DOHH2 (cell line): ENCODE measurements around the gene HK1.

Experiments used
- H3F3A ChIP-seq: fragments of 200-600 bp; sonication (generic), shearing (Covaris generic); 2 replicates; pipeline ENCODE4 v1.6.0; 2016; ENCODE audit warnings: antibody characterized with exemption, mild to moderate bottlenecking; ENCODE audit not compliant: control insufficient read depth, insufficient read depth
- H3K27ac ChIP-seq: fragments of 200-600 bp; sonication (generic); 2 replicates; pipeline ENCODE4 v1.5.1; 2014; ENCODE audit warnings: low read depth, mild to moderate bottlenecking, low read length, moderate library complexity
- H3K27me3 ChIP-seq: fragments of 200-600 bp; sonication (generic); 2 replicates; pipeline ENCODE4 v1.6.1; 2014; ENCODE audit warnings: mild to moderate bottlenecking, low read length, mixed read lengths; ENCODE audit not compliant: control insufficient read depth
- H3K36me3 ChIP-seq: fragments of 200-600 bp; sonication (generic); 2 replicates; pipeline ENCODE4 v1.6.1; 2014; ENCODE audit warnings: mild to moderate bottlenecking, low read length, moderate library complexity, mixed read lengths; ENCODE audit not compliant: control insufficient read depth
- H3K4me1 ChIP-seq: fragments of 200-600 bp; sonication (generic); 2 replicates; pipeline ENCODE4 v1.6.1; 2014; ENCODE audit warnings: mild to moderate bottlenecking, low read length, mixed read lengths; ENCODE audit not compliant: control insufficient read depth
- H3K4me2 ChIP-seq: fragments of 200-600 bp; sonication (generic); 2 replicates; pipeline ENCODE4 v1.6.0; 2014; ENCODE audit warnings: mild to moderate bottlenecking, low read length, moderate library complexity
- H3K4me3 ChIP-seq: fragments of 200-600 bp; sonication (generic); 2 replicates; pipeline ENCODE4 v1.5.1; 2014; ENCODE audit warnings: mild to moderate bottlenecking, low read length, mixed read lengths
- H3K79me2 ChIP-seq: fragments of 200-600 bp; sonication (generic); 2 replicates; pipeline ENCODE4 v1.6.1; 2014; ENCODE audit warnings: mild to moderate bottlenecking, low read length, mixed read lengths; ENCODE audit not compliant: control insufficient read depth
- H3K9me2 ChIP-seq: fragments of 200-600 bp; sonication (generic); replicated peaks from 2 replicates; pipeline ENCODE4 v1.6.1; 2014; ENCODE audit warnings: mild to moderate bottlenecking, low read length, mixed read lengths; ENCODE audit not compliant: control insufficient read depth
- H3K9me3 ChIP-seq: fragments of 200-600 bp; sonication (generic); 2 replicates; pipeline ENCODE4 v1.6.1; 2014; ENCODE audit warnings: antibody characterized with exemption, low read length, mixed read lengths; ENCODE audit not compliant: control insufficient read depth, insufficient read depth
- H4K20me1 ChIP-seq: fragments of 200-600 bp; sonication (generic); 2 replicates; pipeline ENCODE4 v1.6.0; 2014; ENCODE audit warnings: low read depth, mild to moderate bottlenecking, antibody characterized with exemption, low read length, moderate library complexity; ENCODE audit not compliant: control insufficient read depth, insufficient read depth
- CTCF ChIP-seq: fragments of 200-600 bp; sonication (generic); IDR thresholded peaks from one replicate; pipeline ENCODE4 v1.5.1; 2014; ENCODE audit warnings: antibody characterized with exemption, mild to moderate bottlenecking, low read depth, low read length; ENCODE audit not compliant: poor library complexity, severe bottlenecking
- EZH2phosphoT487 ChIP-seq: fragments of 200-600 bp; sonication (generic); IDR thresholded peaks from 2 replicates; pipeline ENCODE4 v1.6.1; 2017; ENCODE audit warnings: borderline replicate concordance, mild to moderate bottlenecking, antibody characterized with exemption, low read length, moderate library complexity, mixed read lengths

Gene HK1

GRCh38 chr10:69318106-69318866, 40.0 kb downstream of the HK1 start:
- no peak for TF ChIP-seq EZH2phosphoT487
- no peak for TF ChIP-seq CTCF
- H3K4me1 ChIP-seq = peaks cover 28% of the 10 kb centered on the region
- peaks cover 9% of the 10 kb centered on the region; the same call in 1 of the 2 replicates for H4K20me1 ChIP-seq
- H3K27ac ChIP-seq = peak overlapping the region; percentile 58
- no peaks in the 10 kb centered on the region for H3K9me2 ChIP-seq
- peaks cover 8% of the 10 kb centered on the region for H3K36me3 ChIP-seq
- H3K4me2 ChIP-seq = peak overlapping the region; percentile 92
- H3K27me3 ChIP-seq = no peaks in the 10 kb centered on the region
- no peaks in the 10 kb centered on the region for H3K9me3 ChIP-seq
- no peaks in the 10 kb centered on the region for H3F3A ChIP-seq
- H3K79me2 ChIP-seq = peaks cover 45% of the 10 kb centered on the region
- H3K4me3 ChIP-seq = peak overlapping the region; percentile 88

- peaks cover 53% of the 10 kb centered on the region for H3K79me2 ChIP-seq
- 0 out of 2 replicates have a peak overlapping the region, but pooled peaks have one; percentile 12 for H3K27ac ChIP-seq
- peaks cover 9% of the 10 kb centered on the region; the same call in 1 of the 2 replicates for H4K20me1 ChIP-seq
- peaks cover 8% of the 10 kb centered on the region for H3K36me3 ChIP-seq
- no peaks in the 10 kb centered on the region for H3K9me2 ChIP-seq
- H3K4me1 ChIP-seq = peaks cover 30% of the 10 kb centered on the region
- no peaks in the 10 kb centered on the region for H3K9me3 ChIP-seq
- TF ChIP-seq CTCF (no peak), EZH2phosphoT487 (no peak)
- H3F3A ChIP-seq = no peaks in the 10 kb centered on the region; the same call in 1 of the 2 replicates
- H3K27me3 ChIP-seq = no peaks in the 10 kb centered on the region
- peak overlapping the region; percentile 88 for H3K4me3 ChIP-seq
- H3K4me2 ChIP-seq = peak overlapping the region; percentile 92
These were observed 40.8 kb downstream of the HK1 start for GRCh38 chr10:69318867-69319727.

GRCh38 chr10:69319841-69320316, 41.6 kb downstream of the HK1 start:
- no peaks in the 10 kb centered on the region for H3K9me2 ChIP-seq
- H3K79me2 ChIP-seq = peaks cover 60% of the 10 kb centered on the region
- peak overlapping the region; percentile 88 for H3K4me3 ChIP-seq
- TF ChIP-seq CTCF (no peak), EZH2phosphoT487 (no peak)
- H3K36me3 ChIP-seq = peaks cover 8% of the 10 kb centered on the region
- no peak overlapping the region for H3K27ac ChIP-seq
- peaks cover 30% of the 10 kb centered on the region for H3K4me1 ChIP-seq
- H3K9me3 ChIP-seq = no peaks in the 10 kb centered on the region
- no peaks in the 10 kb centered on the region for H3K27me3 ChIP-seq
- peak overlapping the region; percentile 92 for H3K4me2 ChIP-seq
- H3F3A ChIP-seq = no peaks in the 10 kb centered on the region; the same call in 1 of the 2 replicates
- peaks cover 9% of the 10 kb centered on the region; the same call in 1 of the 2 replicates for H4K20me1 ChIP-seq
